HG02798 (cell line): Measurements from ENCODE around the gene NEMP1.
"Not testable (repeated sequence)": the region's sequence is repeated elsewhere in the genome, so short reads cannot be mapped to it uniquely, and the experiment has no call there.

Source experiments
- ATAC-seq: cut with Tn5 transposase; IDR thresholded peaks from one replicate; pipeline ENCODE4 v1.9.1; 2021; ENCODE audit warnings: mild to moderate bottlenecking; ENCODE audit not compliant: unreplicated experiment, poor library complexity

Gene NEMP1

GRCh38 chr12:57092876-57093414 lies 14.4 kb upstream of the NEMP1 start:
- no peak for ATAC-seq

- no peak for ATAC-seq
Observed at GRCh38 chr12:57092529-57092862, 13.9 kb upstream of the NEMP1 start.

GRCh38 chr12:57091638-57092528 lies 13.3 kb upstream of the NEMP1 start:
- no peak for ATAC-seq

GRCh38 chr12:57090924-57091637 lies 12.5 kb upstream of the NEMP1 start:
- no peak for ATAC-seq

GRCh38 chr12:57090490-57090889 lies 11.9 kb upstream of the NEMP1 start:
- no peak for ATAC-seq

GRCh38 chr12:57089271-57090245 lies 11.0 kb upstream of the NEMP1 start:
- ATAC-seq: no peak

- ATAC-seq: peak; percentile 67
Observed at GRCh38 chr12:57088354-57089270, 10.0 kb upstream of the NEMP1 start, which contains the start of gene NAB2. NAB2 (plus strand) TSS chr12:57089114; CDS start chr12:57089272, 158 bp downstream.

- peak; percentile 37 for ATAC-seq
Observed at GRCh38 chr12:57087691-57088353, 9.2 kb upstream of the NEMP1 start.

GRCh38 chr12:57087010-57087690 lies 8.6 kb upstream of the NEMP1 start:
- ATAC-seq: peak; percentile 43

GRCh38 chr12:57086493-57087009 lies 8.0 kb upstream of the NEMP1 start:
- no peak for ATAC-seq

- ATAC-seq: no peak
Observed at GRCh38 chr12:57085999-57086492, 7.5 kb upstream of the NEMP1 start.

- no peak for ATAC-seq
Observed at GRCh38 chr12:57080855-57081254, 2.3 kb upstream of the NEMP1 start.

GRCh38 chr12:57079821-57080220 lies 1.2 kb upstream of the NEMP1 start:
- ATAC-seq: no peak

- not testable (repeated sequence) for ATAC-seq
Observed at GRCh38 chr12:57073566-57074450, 4.8 kb downstream of the NEMP1 start.

- no peak for ATAC-seq
Observed at GRCh38 chr12:57072661-57073060, 5.9 kb downstream of the NEMP1 start.

GRCh38 chr12:57069523-57069922 lies 9.1 kb downstream of the NEMP1 start:
- ATAC-seq: peak; percentile 85

- no peak for ATAC-seq
Observed at GRCh38 chr12:57066245-57066644, 12.3 kb downstream of the NEMP1 start.
